Breast epithelium (tissue), 4 donors: ENCODE results near the gene TMCO6. TPM values are rescaled to one million over a fixed set of nuclear protein-coding genes. Genes with fewer than 3 reads are reported as not detected.

Source experiments
- DNase-seq, 2 donors: peaks; one replicate each; pipeline ENCODE4 v3.0.0-alpha.2; 2019; ENCODE audit warnings: low spot score in 2 of 2
- H3K27ac ChIP-seq, 2 donors: fragments of 200-600 bp; sonication (generic) in 1 of 2; one replicate each; pipeline ENCODE4 v1.5.1; 2016 to 2019; ENCODE audit warnings: mild to moderate bottlenecking in 1 of 2
- H3K27me3 ChIP-seq, 2 donors: fragments of 200-600 bp; sonication (generic) in 1 of 2; one replicate each; pipeline versions ENCODE4 v1.5.1 to v1.6.0; 2017 to 2019; ENCODE audit warnings: control low read depth in 1 of 2, mild to moderate bottlenecking in 1 of 2
- H3K36me3 ChIP-seq: fragments of 200-600 bp; one replicate; pipeline ENCODE4 v1.5.1; 2019
- H3K4me1 ChIP-seq, 2 donors: fragments of 200-600 bp; sonication (generic); one replicate each; pipeline ENCODE4 v1.5.1; 2016 to 2019; ENCODE audit warnings: control low read depth in 1 of 2
- H3K4me3 ChIP-seq, 3 donors: fragments of 200-600 bp; sonication (generic); 1 replicate in 2 of 3; 2 replicates in 1 of 3; pipeline ENCODE4 v1.5.1; 2016 to 2019; ENCODE audit warnings: mild to moderate bottlenecking in 3 of 3, moderate library complexity in 2 of 3
- H3K9me3 ChIP-seq, 2 donors: fragments of 200-600 bp; sonication (generic) in 1 of 2; one replicate each; pipeline ENCODE4 v1.5.1; 2016 to 2019; ENCODE audit warnings: control low read depth in 1 of 2
- CTCF ChIP-seq, 3 donors: fragments of 450-650 bp; IDR thresholded peaks; one replicate each; pipeline ENCODE4 v1.5.1; 2016 to 2017; ENCODE audit warnings: antibody characterized with exemption in 3 of 3, mild to moderate bottlenecking in 3 of 3, moderate library complexity in 3 of 3
- POLR2A ChIP-seq: fragments of 450-650 bp; IDR thresholded peaks from one replicate; pipeline ENCODE4 v1.6.1; 2016; ENCODE audit warnings: antibody characterized with exemption, mild to moderate bottlenecking, moderate library complexity
- POLR2AphosphoS5 ChIP-seq, 3 donors: sonication (generic); formaldehyde crosslinking; IDR thresholded peaks; one replicate each; pipeline ENCODE4 v1.6.1; 2017; ENCODE audit warnings: antibody characterized with exemption in 3 of 3
- intact Hi-C: fragments of 100-400 bp; cut with DNase I; formaldehyde crosslinking; loops from one replicate; pipeline ENCODE4 v1.15.1; 2023; ENCODE audit warnings: low total_unique reads
- total RNA-seq, 3 donors: library from RNA; depleted of rRNA; stranded (reverse); fragments of >200 nt; gene quantifications; one replicate each; pipeline ENCODE4 v1.1.0, GENCODE V29; 2016

TMCO6 gene
- total RNA-seq, 3 donors from 2014 or later = 23.0 to 45.4 (median 34.1) TPM

- TF ChIP-seq POLR2AphosphoS5 (IDR thresholded peaks at IDR 0.05) = no peak
- no peak for TF ChIP-seq POLR2A
- TF ChIP-seq CTCF (IDR thresholded peaks at IDR 0.05) = no peak
- no peak for DNase-seq
- H3K27me3 ChIP-seq = no peaks in the 10 kb centered on the region
- H3K4me3 ChIP-seq = peak overlapping the region; percentile 24 to 62 (median 53)
- intact Hi-C loops = no loop called here
- peaks cover 0 to 6% of the 10 kb centered on the region in 2 donors for H3K4me1 ChIP-seq
- H3K36me3 ChIP-seq = no peaks in the 10 kb centered on the region
- H3K27ac ChIP-seq = peak overlapping the region; percentile 21 to 84
- H3K9me3 ChIP-seq = no peaks in the 10 kb centered on the region
Observed at GRCh38 chr5:140630292-140631035, 8.8 kb upstream of the TMCO6 start.

- peaks cover 0 to 6% of the 10 kb centered on the region in 2 donors for H3K4me1 ChIP-seq
- H3K9me3 ChIP-seq = no peaks in the 10 kb centered on the region
- no peak for DNase-seq
- intact Hi-C loops = no loop called here
- peak overlapping the region in 1 of 2 donors; percentile 84 for H3K27ac ChIP-seq
- no peaks in the 10 kb centered on the region for H3K36me3 ChIP-seq
- TF ChIP-seq POLR2A (no peak), POLR2AphosphoS5 (IDR thresholded peaks at IDR 0.05) (no peak), CTCF (IDR thresholded peaks at IDR 0.05) (no peak)
- no peaks in the 10 kb centered on the region for H3K27me3 ChIP-seq
- H3K4me3 ChIP-seq = peak overlapping the region; percentile 53 to 86 (median 62)
Observed at GRCh38 chr5:140631036-140631417, 8.2 kb upstream of the TMCO6 start.

- Histone ChIP-seq H3K27me3 (no peaks in the 10 kb centered on the region), H3K27ac (peak overlapping the region; percentile 84 to 91), H3K4me1 (peaks cover 0 to 6% of the 10 kb centered on the region in 2 donors), H3K4me3 (peak overlapping the region; percentile 53 to 86 (median 62)), H3K36me3 (no peaks in the 10 kb centered on the region), H3K9me3 (no peaks in the 10 kb centered on the region)
- TF ChIP-seq CTCF (IDR thresholded peaks at IDR 0.05) (no peak), POLR2AphosphoS5 (IDR thresholded peaks at IDR 0.05) (no peak), POLR2A (no peak)
- DNase-seq = no peak
- intact Hi-C loops = no loop called here
Observed at GRCh38 chr5:140631831-140632365, 7.4 kb upstream of the TMCO6 start.

GRCh38 chr5:140632366-140633020 is 6.8 kb upstream of the TMCO6 start:
- intact Hi-C loops = no loop called here

GRCh38 chr5:140633021-140633471 is 6.2 kb upstream of the TMCO6 start, which contains the start of gene CD14:
Gene CD14, minus strand, starts transcription at chr5:140633175. Its CDS starts 104 bp downstream, at chr5:140633071.
- intact Hi-C loops = no loop called here
- H3K27ac ChIP-seq = peak within 1 kb of the TSS; percentile 84 to 91
- H3K4me3 ChIP-seq = peak within 1 kb of the TSS; percentile 53 to 86 (median 62)
- peak; percentile 56 to 67 for DNase-seq
- no peaks in the 10 kb centered on the region for H3K9me3 ChIP-seq
- no peaks in the 10 kb centered on the region for H3K36me3 ChIP-seq
- H3K27me3 ChIP-seq = no peaks in the 10 kb centered on the region
- TF ChIP-seq CTCF (IDR thresholded peaks at IDR 0.05) (no peak), POLR2A (peak; percentile 21), POLR2AphosphoS5 (IDR thresholded peaks at IDR 0.05) (peak in 1 of 3 donors; percentile 25)
- H3K4me1 ChIP-seq = peaks cover 0 to 6% of the 10 kb centered on the region in 2 donors

More at GRCh38 chr5:140632366-140633020, 6.8 kb upstream of the TMCO6 start:
- H3K27me3 ChIP-seq = no peaks in the 10 kb centered on the region
- peaks cover 0 to 6% of the 10 kb centered on the region in 2 donors for H3K4me1 ChIP-seq
- peak overlapping the region; percentile 84 to 91 for H3K27ac ChIP-seq
- peak overlapping the region; percentile 53 to 86 (median 62) for H3K4me3 ChIP-seq
- H3K36me3 ChIP-seq = no peaks in the 10 kb centered on the region
- no peaks in the 10 kb centered on the region for H3K9me3 ChIP-seq
- DNase-seq = peak in 1 of 2 donors; percentile 59
- TF ChIP-seq POLR2AphosphoS5 (IDR thresholded peaks at IDR 0.05) (peak in 2 of 3 donors; percentile 29 to 34), POLR2A (no peak)
